HG03139 (cell line): ENCODE measurements around the gene SLC30A1.

Experiments
- ATAC-seq: cut with Tn5 transposase; IDR thresholded peaks from one replicate; pipeline ENCODE4 v1.9.1; 2021; ENCODE audit not compliant: unreplicated experiment

Gene SLC30A1

DNA sequence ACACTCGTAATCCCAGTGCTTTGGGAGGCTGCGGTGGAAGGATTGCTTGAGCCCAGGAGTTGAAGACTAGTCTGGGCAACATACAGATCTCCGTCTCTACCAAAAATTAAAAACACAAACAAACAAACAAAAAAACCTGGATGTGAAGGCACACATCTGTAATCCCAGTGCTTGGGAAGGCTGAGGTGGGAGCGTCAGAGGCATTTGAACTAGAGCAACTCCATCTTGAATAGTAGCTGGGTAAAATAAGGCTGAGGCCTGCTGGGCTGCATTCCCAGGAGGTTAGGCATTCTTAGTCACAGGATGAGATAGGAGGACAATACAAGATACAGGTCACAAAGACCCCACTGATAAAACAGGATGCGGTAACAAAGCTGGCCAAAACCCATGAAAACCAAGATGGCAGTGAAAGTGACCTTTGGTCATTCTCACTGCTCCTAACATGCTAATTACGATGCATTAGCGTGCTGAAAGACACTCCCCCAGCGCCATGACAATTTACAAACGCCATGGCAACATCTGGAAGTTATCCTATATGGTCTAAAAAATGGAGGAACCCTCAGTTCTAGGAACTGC, 53.8 kb downstream of the SLC30A1 start:
- no peak for ATAC-seq

DNA sequence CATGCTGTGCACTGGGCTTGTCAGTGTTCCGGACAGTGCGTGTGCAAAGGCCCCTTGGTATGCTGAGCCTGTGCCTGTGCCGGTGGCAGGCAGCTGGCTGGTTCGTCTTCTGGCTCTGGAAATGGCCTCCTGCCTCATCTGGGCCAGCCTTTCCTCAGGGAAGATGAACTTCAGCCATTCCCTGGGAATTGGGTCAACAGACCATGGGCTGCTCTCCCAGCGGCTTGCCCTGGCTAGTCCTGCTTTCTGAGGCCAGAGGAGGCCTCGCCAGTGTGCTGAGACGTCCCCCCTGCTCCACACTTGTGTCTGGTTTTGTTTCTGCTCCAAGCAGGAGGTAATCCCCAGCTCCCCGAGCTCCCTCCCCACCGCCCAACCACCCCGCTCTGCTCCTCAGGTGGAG, 54.4 kb downstream of the SLC30A1 start:
- no peak for ATAC-seq

- ATAC-seq, result no peak
These were observed 56.2 kb downstream of the SLC30A1 start for GRCh38 chr1:211522804-211523203.
